ENCODE data around the gene PLCH2. TPM values are rescaled to one million over a fixed set of nuclear protein-coding genes. Genes with fewer than 3 reads are reported as not detected.
"Not testable (repeated sequence)": the region's sequence is repeated elsewhere in the genome, so short reads cannot be mapped to it uniquely, and the experiment has no call there.

The PLCH2 gene
- total RNA-seq, 1 experiment from 2014 or later: 123 TPM

GRCh38 chr1:2437617-2438016, 38.5 kb upstream of the PLCH2 start:
- BruUV-seq (replicated peaks): no TSS peak
- Mint-ChIP-seq H3K27ac (ENCODE audit: low read depth, unreplicated experiment) (no peak overlapping the region), H3K36me3 (ENCODE audit: insufficient read depth, unreplicated experiment) (peaks cover 15% of the 10 kb centered on the region), H3K4me3 (ENCODE audit: unreplicated experiment) (no peak overlapping the region), H3K4me1 (ENCODE audit: insufficient read depth, unreplicated experiment) (no peaks in the 10 kb centered on the region), H3K27me3 (ENCODE audit: insufficient read depth, unreplicated experiment) (no peaks in the 10 kb centered on the region), H3K9me3 (ENCODE audit: unreplicated experiment) (no peaks in the 10 kb centered on the region)
- no peak for TF ChIP-seq CTCF (IDR thresholded peaks at IDR 0.05; ENCODE audit: unreplicated experiment)
- ChIA-PET POLR2A (no interaction called here), CTCF (no interaction called here)
- intact Hi-C loops (cut with micrococcal nuclease): no loop called here
- no peak for DNase-seq (ENCODE audit: unreplicated experiment)

GRCh38 chr1:2438038-2438437, 38.1 kb upstream of the PLCH2 start:
- Mint-ChIP-seq H3K27me3 (ENCODE audit: insufficient read depth, unreplicated experiment) (no peaks in the 10 kb centered on the region), H3K4me1 (ENCODE audit: insufficient read depth, unreplicated experiment) (no peaks in the 10 kb centered on the region), H3K27ac (ENCODE audit: low read depth, unreplicated experiment) (no peak overlapping the region), H3K9me3 (ENCODE audit: unreplicated experiment) (no peaks in the 10 kb centered on the region), H3K36me3 (ENCODE audit: insufficient read depth, unreplicated experiment) (peaks cover 15% of the 10 kb centered on the region), H3K4me3 (ENCODE audit: unreplicated experiment) (no peak overlapping the region)
- intact Hi-C loops (cut with micrococcal nuclease): no loop called here
- BruUV-seq (replicated peaks): no TSS peak
- no peak for DNase-seq (ENCODE audit: unreplicated experiment)
- POLR2A ChIA-PET: no interaction called here
- TF ChIP-seq CTCF (IDR thresholded peaks at IDR 0.05; ENCODE audit: unreplicated experiment): no peak
- CTCF ChIA-PET: no interaction called here

- ChIA-PET CTCF (interaction anchor here (0.5 kb wide), 1 partner anchor 39 kb away, joined by 3 read pairs; no protein-coding TSS in a partner anchor), POLR2A (no interaction called here)
- Mint-ChIP-seq H3K27ac (ENCODE audit: low read depth, unreplicated experiment) (no peak overlapping the region), H3K27me3 (ENCODE audit: insufficient read depth, unreplicated experiment) (no peaks in the 10 kb centered on the region), H3K4me3 (ENCODE audit: unreplicated experiment) (no peak overlapping the region), H3K4me1 (ENCODE audit: insufficient read depth, unreplicated experiment) (no peaks in the 10 kb centered on the region), H3K9me3 (ENCODE audit: unreplicated experiment) (no peaks in the 10 kb centered on the region), H3K36me3 (ENCODE audit: insufficient read depth, unreplicated experiment) (peaks cover 13% of the 10 kb centered on the region)
- BruUV-seq (replicated peaks): no TSS peak
- no peak for DNase-seq (ENCODE audit: unreplicated experiment)
- no peak for TF ChIP-seq CTCF (IDR thresholded peaks at IDR 0.05; ENCODE audit: unreplicated experiment)
- intact Hi-C loops (cut with micrococcal nuclease): no loop called here
Observed at GRCh38 chr1:2438641-2439040, 37.4 kb upstream of the PLCH2 start.

GRCh38 chr1:2439369-2439768, 36.7 kb upstream of the PLCH2 start:
- intact Hi-C loops (cut with micrococcal nuclease): no loop called here
- no peaks in the 10 kb centered on the region for H3K9me3 Mint-ChIP-seq (ENCODE audit: unreplicated experiment)
- no peaks in the 10 kb centered on the region for H3K27me3 Mint-ChIP-seq (ENCODE audit: insufficient read depth, unreplicated experiment)
- no peak for TF ChIP-seq CTCF (IDR thresholded peaks at IDR 0.05; ENCODE audit: unreplicated experiment)
- BruUV-seq (replicated peaks): no TSS peak
- H3K4me3 Mint-ChIP-seq (ENCODE audit: unreplicated experiment): no peak overlapping the region
- ChIA-PET POLR2A (interaction anchor here (0.6 kb wide), 1 partner anchor 18 kb away, joined by 5 read pairs; no protein-coding TSS in a partner anchor), CTCF (no interaction called here)
- H3K27ac Mint-ChIP-seq (ENCODE audit: low read depth, unreplicated experiment): no peak overlapping the region
- DNase-seq (ENCODE audit: unreplicated experiment): no peak
- peaks cover 11% of the 10 kb centered on the region for H3K36me3 Mint-ChIP-seq (ENCODE audit: insufficient read depth, unreplicated experiment)
- no peaks in the 10 kb centered on the region for H3K4me1 Mint-ChIP-seq (ENCODE audit: insufficient read depth, unreplicated experiment)

GRCh38 chr1:2440346-2440745, 35.7 kb upstream of the PLCH2 start:
- BruUV-seq (replicated peaks); POLR2A ChIA-PET; intact Hi-C loops (cut with micrococcal nuclease); DNase-seq (ENCODE audit: unreplicated experiment); H3K4me3 Mint-ChIP-seq (ENCODE audit: unreplicated experiment); H3K36me3 Mint-ChIP-seq (ENCODE audit: insufficient read depth, unreplicated experiment); H3K4me1 Mint-ChIP-seq (ENCODE audit: insufficient read depth, unreplicated experiment); H3K27me3 Mint-ChIP-seq (ENCODE audit: insufficient read depth, unreplicated experiment); H3K27ac Mint-ChIP-seq (ENCODE audit: low read depth, unreplicated experiment); CTCF ChIA-PET; H3K9me3 Mint-ChIP-seq (ENCODE audit: unreplicated experiment): not testable (repeated sequence)

Measured in MCF 10A (cell line).